GM21447 (cell line): ENCODE data around the gene AGA.

Source experiments
- ATAC-seq: cut with Tn5 transposase; IDR thresholded peaks from one replicate; pipeline ENCODE4 v1.9.1; 2021; ENCODE audit not compliant: unreplicated experiment

AGA gene

DNA sequence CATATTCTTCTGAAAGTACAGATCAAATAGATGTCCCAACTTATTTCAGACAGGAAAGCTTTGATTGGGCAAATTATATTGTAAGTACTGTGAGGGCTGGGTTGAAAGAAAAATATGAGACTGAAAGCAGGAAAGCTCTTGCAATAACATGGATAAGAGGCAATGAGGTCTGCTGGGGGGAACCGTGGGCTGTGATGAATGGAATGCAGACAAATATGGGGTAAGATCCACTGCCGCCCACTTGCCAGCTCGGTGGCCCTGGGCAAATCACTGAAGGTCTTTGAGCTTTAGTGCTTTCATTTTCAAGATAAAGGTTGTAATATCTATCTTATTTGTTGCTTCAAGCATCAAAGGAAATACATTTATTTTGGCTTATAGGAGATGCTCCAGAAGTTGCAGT lies 51.0 kb downstream of the AGA start:
- ATAC-seq: no peak

DNA sequence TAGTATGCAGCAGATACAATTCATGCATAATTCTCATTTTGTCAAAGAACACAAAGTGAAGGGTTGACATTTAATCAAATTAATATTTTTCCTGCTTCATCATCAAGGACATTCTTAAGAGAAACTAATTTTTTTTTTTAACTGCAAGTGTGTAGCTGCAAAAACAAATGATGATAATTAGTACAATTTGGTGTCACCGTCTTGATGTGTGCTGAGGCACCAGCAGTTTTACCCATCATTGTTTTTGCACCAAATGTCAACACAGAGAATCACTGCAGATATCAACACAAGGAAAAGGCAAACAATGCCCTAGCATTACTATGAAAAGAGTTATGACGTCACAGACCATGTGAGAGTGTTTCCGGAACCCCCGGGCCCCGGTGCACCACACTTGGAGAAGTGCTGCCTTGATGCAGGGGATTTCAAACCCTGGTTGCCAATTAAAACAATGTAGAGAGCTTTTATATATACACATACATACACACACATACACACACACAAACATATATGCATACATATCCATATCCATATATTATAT lies 55.9 kb downstream of the AGA start:
- no peak for ATAC-seq

DNA sequence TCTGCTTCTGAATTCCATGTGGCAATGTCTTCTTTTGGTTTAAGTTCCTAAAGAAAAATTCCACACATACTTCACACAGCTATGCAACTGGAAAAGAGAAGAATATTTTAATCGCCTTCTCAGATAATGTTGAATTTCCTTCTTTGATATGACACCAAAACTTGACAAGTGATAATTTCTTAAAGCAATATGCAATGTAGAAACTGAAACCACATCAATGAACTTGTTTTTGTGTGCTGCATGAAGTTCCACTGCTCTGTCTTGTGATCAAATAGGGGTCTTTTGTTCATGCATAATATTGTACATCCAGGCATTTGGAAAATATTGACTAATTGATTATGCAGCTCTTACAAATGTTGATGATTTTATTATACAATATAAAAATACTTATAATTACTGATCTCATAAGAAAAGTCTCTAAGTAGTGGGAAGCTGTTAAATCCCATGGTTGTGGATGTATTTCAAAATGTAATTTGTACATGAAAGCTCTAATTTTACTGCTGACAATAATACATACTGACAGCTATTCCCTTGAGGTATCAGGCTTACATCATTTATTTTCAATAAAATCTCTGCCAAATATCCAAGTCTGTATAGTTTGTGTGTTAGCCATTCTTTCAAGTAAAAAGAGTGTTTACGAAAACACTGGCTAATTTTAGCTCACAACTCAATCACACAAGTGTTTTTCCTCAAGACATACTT lies 56.5 kb downstream of the AGA start:
- ATAC-seq: no peak

DNA sequence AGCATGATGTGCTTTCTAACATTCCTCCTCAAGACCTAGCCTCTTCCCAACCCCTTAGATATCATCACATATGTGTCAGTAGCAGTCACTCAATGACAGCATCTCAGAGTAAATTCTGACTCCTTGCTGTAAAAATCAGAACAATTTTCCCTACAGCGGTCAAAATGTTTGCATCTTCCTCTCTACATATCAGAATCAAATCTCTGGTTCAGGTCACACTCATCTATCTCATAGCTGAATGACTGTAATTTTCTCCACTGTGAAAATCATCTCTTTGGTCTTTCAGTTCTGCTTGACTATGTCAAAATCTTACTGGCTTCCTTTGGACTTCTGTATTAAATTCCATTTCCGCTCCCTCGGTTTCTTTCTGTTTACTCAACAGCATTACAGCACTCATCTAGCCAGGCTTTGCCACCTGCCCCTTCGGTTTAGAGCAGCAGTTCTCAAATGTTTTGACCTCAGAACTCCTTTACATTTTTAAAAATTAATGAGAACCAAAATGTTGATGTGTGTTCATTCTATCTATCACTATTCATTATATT lies 57.3 kb downstream of the AGA start:
- ATAC-seq: no peak

DNA sequence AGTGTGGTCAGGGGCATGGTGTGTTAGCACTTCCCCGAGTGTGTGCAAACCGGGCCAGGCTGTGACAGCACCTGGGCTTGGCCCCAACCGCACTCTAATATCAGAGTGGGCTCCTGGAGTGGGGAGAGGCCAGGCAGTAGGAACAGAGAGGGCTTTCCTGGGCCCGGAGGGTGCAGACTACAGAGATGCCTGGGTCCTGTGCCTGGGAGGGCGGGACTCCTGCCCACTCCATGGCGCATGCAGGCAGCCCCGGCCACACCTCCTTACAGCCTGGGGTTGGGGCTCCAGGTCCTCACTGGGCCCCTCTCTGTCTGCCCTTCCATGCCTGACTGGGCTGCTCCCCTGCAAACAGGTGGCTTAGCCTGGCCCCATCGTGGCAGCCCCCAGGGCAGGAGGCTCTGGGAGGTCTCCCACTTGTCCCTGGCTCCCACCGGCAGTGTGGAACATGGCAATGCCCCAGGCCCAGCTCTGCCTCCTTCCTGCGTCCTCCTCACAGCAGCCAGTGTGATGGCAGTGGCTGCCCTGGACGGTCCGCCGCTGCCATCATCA lies 60.4 kb downstream of the AGA start:
- ATAC-seq: no peak
